HepG2 (cell line): Measurements from ENCODE around the gene ZFP36L2. TPM values are rescaled to one million over a fixed set of nuclear protein-coding genes. Genes with fewer than 3 reads are reported as not detected.
A peak's percentile ranks its signal among the peaks of the same experiment; 100 is the strongest.

ENCODE experiments used
- CHCHD3 ChIP-seq: sonication (generic); formaldehyde crosslinking; IDR thresholded peaks from 2 replicates; pipeline ENCODE4 v1.8.0; 2022; ENCODE audit warnings: mild to moderate bottlenecking, missing genetic modification reagents, moderate library complexity
- DPF2 ChIP-seq: sonication (generic); formaldehyde crosslinking; IDR thresholded peaks from 2 replicates; pipeline ENCODE4 v1.4.0; 2020; ENCODE audit warnings: mild to moderate bottlenecking, low read depth, missing genetic modification reagents, borderline replicate concordance
- EEA1 ChIP-seq: sonication (generic); formaldehyde crosslinking; IDR thresholded peaks from 2 replicates; pipeline ENCODE4 v1.5.1; 2020; ENCODE audit warnings: mild to moderate bottlenecking, missing genetic modification reagents, borderline replicate concordance
- HMG20A ChIP-seq: IDR thresholded peaks from 2 replicates; pipeline ENCODE4 v1.6.1; 2016; ENCODE audit warnings: borderline replicate concordance
- ISL2 ChIP-seq: sonication (generic); formaldehyde crosslinking; IDR thresholded peaks from 2 replicates; pipeline ENCODE4 v1.5.0; 2020; ENCODE audit warnings: missing genetic modification reagents
- MBD4 ChIP-seq: IDR thresholded peaks from 2 replicates; pipeline ENCODE4 v1.6.1; 2012; ENCODE audit warnings: low read length, inconsistent platforms, borderline replicate concordance
- MLXIP ChIP-seq: sonication (generic); formaldehyde crosslinking; IDR thresholded peaks from 2 replicates; pipeline ENCODE4 v1.9.0; 2021; ENCODE audit warnings: missing genetic modification reagents, borderline replicate concordance
- MTA3 ChIP-seq: sonication (generic); formaldehyde crosslinking; IDR thresholded peaks from 2 replicates; pipeline ENCODE4 v1.4.0; 2020; ENCODE audit warnings: missing genetic modification reagents
- MYC ChIP-seq: sonication (generic); formaldehyde crosslinking; IDR thresholded peaks from 2 replicates; pipeline ENCODE4 v1.9.0; 2021; ENCODE audit warnings: missing genetic modification reagents, borderline replicate concordance
- PCBP1 ChIP-seq: fragments of 200-400 bp; formaldehyde crosslinking; IDR thresholded peaks from 2 replicates; pipeline ENCODE4 v1.6.1; 2017; ENCODE audit warnings: mild to moderate bottlenecking, low read depth, low read length, borderline replicate concordance
- SIN3A ChIP-seq: IDR thresholded peaks from 2 replicates; pipeline ENCODE4 v1.6.1; 2011; ENCODE audit warnings: low read depth, mild to moderate bottlenecking, control low read depth, low read length, borderline replicate concordance
- STAG1 ChIP-seq: sonication (generic); formaldehyde crosslinking; IDR thresholded peaks from 2 replicates; pipeline ENCODE4 v1.4.0; 2020; ENCODE audit warnings: missing genetic modification reagents
- TAF1 ChIP-seq: sonication (generic); formaldehyde crosslinking; IDR thresholded peaks from 2 replicates; pipeline ENCODE4 v1.4.0; 2020; ENCODE audit warnings: missing genetic modification reagents
- THAP7 ChIP-seq: sonication (generic); formaldehyde crosslinking; IDR thresholded peaks from 2 replicates; pipeline ENCODE4 v1.8.1; 2023; ENCODE audit warnings: mild to moderate bottlenecking, missing genetic modification reagents
- TRIM24 ChIP-seq: sonication (generic); formaldehyde crosslinking; IDR thresholded peaks from 2 replicates; pipeline ENCODE4 v1.8.0; 2022; ENCODE audit warnings: mild to moderate bottlenecking, missing genetic modification reagents
- U2AF1 ChIP-seq: fragments of 200-400 bp; formaldehyde crosslinking; optimal IDR thresholded peaks from 2 replicates; pipeline ENCODE3; 2017; ENCODE audit warnings: mild to moderate bottlenecking, low read depth, low read length
- UBTF ChIP-seq: sonication (generic); formaldehyde crosslinking; IDR thresholded peaks from 2 replicates; pipeline ENCODE4 v1.4.0; 2020; ENCODE audit warnings: mild to moderate bottlenecking, missing genetic modification reagents
- ZBTB7A ChIP-seq: sonication (generic); formaldehyde crosslinking; IDR thresholded peaks from 2 replicates; pipeline ENCODE4 v1.8.0; 2022; ENCODE audit warnings: mild to moderate bottlenecking, missing genetic modification reagents
- ZFY ChIP-seq: sonication (generic); formaldehyde crosslinking; IDR thresholded peaks from 2 replicates; pipeline ENCODE4 v1.4.0; 2020; ENCODE audit warnings: missing genetic modification reagents
- ZKSCAN8 ChIP-seq: IDR thresholded peaks from 2 replicates; pipeline ENCODE4 v1.6.1; 2016; ENCODE audit warnings: borderline replicate concordance, missing genetic modification reagents, missing compliant biosample characterization
- ZNF180 ChIP-seq: sonication (generic); formaldehyde crosslinking; IDR thresholded peaks from 2 replicates; pipeline ENCODE4 v1.4.0; 2020; ENCODE audit warnings: low read depth, missing genetic modification reagents, borderline replicate concordance
- ZNF274 ChIP-seq: sonication (generic); formaldehyde crosslinking; IDR thresholded peaks from 2 replicates; pipeline ENCODE4 v1.5.1; 2020; ENCODE audit warnings: mild to moderate bottlenecking, missing genetic modification reagents
- ZNF451 ChIP-seq: sonication (generic); formaldehyde crosslinking; IDR thresholded peaks from 2 replicates; pipeline ENCODE4 v1.5.0; 2020; ENCODE audit warnings: mild to moderate bottlenecking, missing genetic modification reagents
- ZNF576 ChIP-seq: sonication (generic); formaldehyde crosslinking; IDR thresholded peaks from 2 replicates; pipeline ENCODE4 v1.4.0; 2020; ENCODE audit warnings: mild to moderate bottlenecking, missing genetic modification reagents
- ZNF773 ChIP-seq: sonication (generic); formaldehyde crosslinking; IDR thresholded peaks from 2 replicates; pipeline ENCODE4 v1.4.0; 2020; ENCODE audit warnings: missing genetic modification reagents, borderline replicate concordance
- polyA plus RNA-seq, 8 experiments: library from polyadenylated mRNA; depleted of rRNA in 3 of 8; stranded (reverse) in 7 of 8; unstranded in 1 of 8; fragments of >200 nt; fragmentation: Illumina TruSeq in 4 of 8; extraction: Trizol in 4 of 8; gene quantifications; 2 replicates each; pipeline versions ENCODE4 v1.2.1 to v1.2.3, GENCODE V29; 2011 to 2016; ENCODE audit warnings: low read depth in 4 of 8, missing spikeins in 1 of 8, mixed read lengths in 1 of 8; ENCODE audit not compliant: insufficient read depth in 1 of 8
- total RNA-seq, 5 experiments: library from RNA; depleted of rRNA; stranded (reverse); fragments of >200 nt; fragmentation: Illumina TruSeq; extraction: Trizol; gene quantifications; 2 replicates each; pipeline ENCODE4 v1.2.3, GENCODE V29; 2016; ENCODE audit warnings: low read depth in 1 of 5

The ZFP36L2 gene
- total and polyA plus RNA-seq, 2 of the 13 experiments (the other 11 are each of a cell fraction or from before 2014, with no cell fraction given): 11.2 to 21.8 TPM

GRCh38 chr2:43230951-43231827 is 4.8 kb upstream of the ZFP36L2 start (continued):
- TF ChIP-seq ZNF773 (CRISPR knock-in tag) (no peak), ZNF180 (CRISPR knock-in tag) (no peak), ZNF451 (CRISPR knock-in tag) (no peak), PCBP1 (no peak), TRIM24 (no peak), SIN3A (no peak), THAP7 (no peak), MBD4 (no peak), UBTF (CRISPR knock-in tag) (no peak), TAF1 (CRISPR knock-in tag) (no peak), ZNF576 (CRISPR knock-in tag) (no peak), U2AF1 (no peak), HMG20A (CRISPR knock-in tag) (peak; percentile 61; the same call in 1 of the 2 replicates), ZBTB7A (peak; percentile 53; the same call in 1 of the 2 replicates), CHCHD3 (no peak), ISL2 (peak; percentile 44; the same call in 1 of the 2 replicates), ZKSCAN8 (no peak), MLXIP (CRISPR knock-in tag) (no peak), ZFY (CRISPR knock-in tag) (no peak), MTA3 (CRISPR knock-in tag) (no peak), DPF2 (no peak), STAG1 (CRISPR knock-in tag) (peak; percentile 47), EEA1 (CRISPR knock-in tag) (no peak), MYC (CRISPR knock-in tag) (no peak), ZNF274 (CRISPR knock-in tag) (no peak)
